GM19372 (cell line): Measurements from ENCODE around the gene MRAS.
"Not testable (repeated sequence)": the region's sequence is repeated elsewhere in the genome, so short reads cannot be mapped to it uniquely, and the experiment has no call there.

Source experiments
- ATAC-seq: cut with Tn5 transposase; IDR thresholded peaks from one replicate; pipeline ENCODE4 v1.9.1; 2021; ENCODE audit warnings: mild to moderate bottlenecking, low read depth, moderate library complexity; ENCODE audit not compliant: unreplicated experiment

MRAS gene

GRCh38 chr3:138407236-138407907 is 59.0 kb downstream of the MRAS start:
- ATAC-seq: no peak

- no peak for ATAC-seq
Measured at GRCh38 chr3:138408751-138409570, 60.6 kb downstream of the MRAS start.

GRCh38 chr3:138412821-138413551 is 64.6 kb downstream of the MRAS start:
- ATAC-seq: no peak

- ATAC-seq: not testable (repeated sequence)
Measured at GRCh38 chr3:138416236-138416635, 67.9 kb downstream of the MRAS start.

GRCh38 chr3:138417559-138417982 is 69.2 kb downstream of the MRAS start:
- ATAC-seq: no peak

- no peak for ATAC-seq
Measured at GRCh38 chr3:138418601-138419206, 70.3 kb downstream of the MRAS start.

GRCh38 chr3:138423316-138423715 is 74.9 kb downstream of the MRAS start:
- ATAC-seq: no peak

- no peak for ATAC-seq
Measured at GRCh38 chr3:138424323-138424722, 75.9 kb downstream of the MRAS start.

- ATAC-seq: no peak
Measured at GRCh38 chr3:138426211-138426610, 77.8 kb downstream of the MRAS start.

GRCh38 chr3:138426754-138427153 is 78.4 kb downstream of the MRAS start:
- not testable (repeated sequence) for ATAC-seq

GRCh38 chr3:138429665-138430064 is 81.3 kb downstream of the MRAS start:
- no peak for ATAC-seq

GRCh38 chr3:138432576-138433240 is 84.3 kb downstream of the MRAS start:
- no peak for ATAC-seq

- ATAC-seq: no peak
Measured at GRCh38 chr3:138433892-138434275, 85.5 kb downstream of the MRAS start.

- peak; percentile 80 for ATAC-seq
Measured at GRCh38 chr3:138434276-138434874, 86.0 kb downstream of the MRAS start, which contains the start of gene ESYT3. ESYT3 (plus strand) TSS chr3:138434616; CDS start chr3:138434799, 183 bp downstream.

- ATAC-seq: peak; percentile 18
Measured at GRCh38 chr3:138434875-138435772, 86.7 kb downstream of the MRAS start.

- ATAC-seq: no peak
Measured at GRCh38 chr3:138435840-138436239, 87.5 kb downstream of the MRAS start.

- no peak for ATAC-seq
Measured at GRCh38 chr3:138437281-138437680, 88.9 kb downstream of the MRAS start.

GRCh38 chr3:138438896-138439295 is 90.5 kb downstream of the MRAS start:
- ATAC-seq: no peak

- ATAC-seq: no peak
Measured at GRCh38 chr3:138439646-138440045, 91.3 kb downstream of the MRAS start.
